HG03159 (cell line): ENCODE results near the gene ZDHHC13.

ENCODE experiments used
- ATAC-seq: cut with Tn5 transposase; IDR thresholded peaks from one replicate; pipeline ENCODE4 v1.9.1; 2021; ENCODE audit warnings: mild to moderate bottlenecking, moderate library complexity; ENCODE audit not compliant: unreplicated experiment

The ZDHHC13 gene

GRCh38 chr11:19201737-19202605 lies 85.0 kb downstream of the ZDHHC13 start, which contains the start of gene CSRP3:
Gene CSRP3 (minus strand): TSS chr11:19201983. CDS start chr11:19192448, 9,535 bp downstream.
- ATAC-seq: no peak

- no peak for ATAC-seq
These were observed 87.9 kb downstream of the ZDHHC13 start for GRCh38 chr11:19204836-19205235.

- ATAC-seq: no peak
These were observed 91.2 kb downstream of the ZDHHC13 start for GRCh38 chr11:19208181-19208580.

GRCh38 chr11:19208959-19209546 lies 92.1 kb downstream of the ZDHHC13 start:
- ATAC-seq: no peak

- ATAC-seq: no peak
These were observed 92.8 kb downstream of the ZDHHC13 start for GRCh38 chr11:19209617-19210370.

GRCh38 chr11:19216021-19216420 lies 99.1 kb downstream of the ZDHHC13 start:
- no peak for ATAC-seq

- ATAC-seq: no peak
These were observed 99.9 kb downstream of the ZDHHC13 start for GRCh38 chr11:19216709-19217374.

GRCh38 chr11:19218216-19218615 lies 101.2 kb downstream of the ZDHHC13 start:
- ATAC-seq: no peak

GRCh38 chr11:19218786-19219460 lies 102.0 kb downstream of the ZDHHC13 start:
- no peak for ATAC-seq

GRCh38 chr11:19220903-19221724 lies 104.1 kb downstream of the ZDHHC13 start:
- ATAC-seq: no peak

GRCh38 chr11:19225123-19225522 lies 108.2 kb downstream of the ZDHHC13 start:
- ATAC-seq: no peak

GRCh38 chr11:19225581-19225980 lies 108.6 kb downstream of the ZDHHC13 start:
- ATAC-seq: no peak
